ENCODE results near the gene EXOC6B. TPM values are rescaled to one million over a fixed set of nuclear protein-coding genes. Genes with fewer than 3 reads are reported as not detected.
A peak's percentile ranks its signal among the peaks of the same experiment; 100 is the strongest.

EXOC6B gene
- total RNA-seq, 1 donor from 2014 or later: 32.4 TPM

DNA sequence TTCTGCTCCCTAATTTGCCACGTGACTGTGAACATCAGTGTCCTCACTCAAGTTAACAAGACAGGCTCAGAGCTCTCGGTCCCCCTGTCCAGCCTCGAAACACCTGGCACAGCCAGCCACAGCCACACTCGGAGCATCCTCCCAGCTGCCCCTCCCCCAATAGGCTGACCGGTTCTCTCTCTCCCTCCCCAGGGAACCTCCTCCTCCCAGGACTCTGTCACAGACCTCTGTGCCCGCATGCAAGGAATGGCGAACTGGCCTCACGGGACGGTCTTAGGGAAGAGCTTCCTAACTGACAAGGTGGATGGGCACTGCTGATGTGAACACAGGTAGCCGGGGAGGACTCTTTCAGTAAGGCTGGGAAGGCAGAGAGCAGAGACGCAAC lies 697.0 kb downstream of the EXOC6B start:
- DNase-seq (ENCODE audit: low spot score in 2 of 2): peak in 1 of 2 donors; percentile 59
- Histone ChIP-seq H3K9me3 (no peaks in the 10 kb centered on the region), H3K36me3 (peaks cover 16 to 19% of the 10 kb centered on the region in 2 donors), H3K4me3 (no peak overlapping the region), H3K4me1 (no peaks in the 10 kb centered on the region), H3K27ac (no peak overlapping the region), H3K27me3 (no peaks in the 10 kb centered on the region)
- intact Hi-C loops (cut with DNase I): no loop called here
- TF ChIP-seq, protein P1, sequence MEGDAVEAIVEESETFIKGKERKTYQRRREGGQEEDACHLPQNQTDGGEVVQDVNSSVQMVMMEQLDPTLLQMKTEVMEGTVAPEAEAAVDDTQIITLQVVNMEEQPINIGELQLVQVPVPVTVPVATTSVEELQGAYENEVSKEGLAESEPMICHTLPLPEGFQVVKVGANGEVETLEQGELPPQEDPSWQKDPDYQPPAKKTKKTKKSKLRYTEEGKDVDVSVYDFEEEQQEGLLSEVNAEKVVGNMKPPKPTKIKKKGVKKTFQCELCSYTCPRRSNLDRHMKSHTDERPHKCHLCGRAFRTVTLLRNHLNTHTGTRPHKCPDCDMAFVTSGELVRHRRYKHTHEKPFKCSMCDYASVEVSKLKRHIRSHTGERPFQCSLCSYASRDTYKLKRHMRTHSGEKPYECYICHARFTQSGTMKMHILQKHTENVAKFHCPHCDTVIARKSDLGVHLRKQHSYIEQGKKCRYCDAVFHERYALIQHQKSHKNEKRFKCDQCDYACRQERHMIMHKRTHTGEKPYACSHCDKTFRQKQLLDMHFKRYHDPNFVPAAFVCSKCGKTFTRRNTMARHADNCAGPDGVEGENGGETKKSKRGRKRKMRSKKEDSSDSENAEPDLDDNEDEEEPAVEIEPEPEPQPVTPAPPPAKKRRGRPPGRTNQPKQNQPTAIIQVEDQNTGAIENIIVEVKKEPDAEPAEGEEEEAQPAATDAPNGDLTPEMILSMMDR (IDR thresholded peaks at IDR 0.05): no peak

DNA sequence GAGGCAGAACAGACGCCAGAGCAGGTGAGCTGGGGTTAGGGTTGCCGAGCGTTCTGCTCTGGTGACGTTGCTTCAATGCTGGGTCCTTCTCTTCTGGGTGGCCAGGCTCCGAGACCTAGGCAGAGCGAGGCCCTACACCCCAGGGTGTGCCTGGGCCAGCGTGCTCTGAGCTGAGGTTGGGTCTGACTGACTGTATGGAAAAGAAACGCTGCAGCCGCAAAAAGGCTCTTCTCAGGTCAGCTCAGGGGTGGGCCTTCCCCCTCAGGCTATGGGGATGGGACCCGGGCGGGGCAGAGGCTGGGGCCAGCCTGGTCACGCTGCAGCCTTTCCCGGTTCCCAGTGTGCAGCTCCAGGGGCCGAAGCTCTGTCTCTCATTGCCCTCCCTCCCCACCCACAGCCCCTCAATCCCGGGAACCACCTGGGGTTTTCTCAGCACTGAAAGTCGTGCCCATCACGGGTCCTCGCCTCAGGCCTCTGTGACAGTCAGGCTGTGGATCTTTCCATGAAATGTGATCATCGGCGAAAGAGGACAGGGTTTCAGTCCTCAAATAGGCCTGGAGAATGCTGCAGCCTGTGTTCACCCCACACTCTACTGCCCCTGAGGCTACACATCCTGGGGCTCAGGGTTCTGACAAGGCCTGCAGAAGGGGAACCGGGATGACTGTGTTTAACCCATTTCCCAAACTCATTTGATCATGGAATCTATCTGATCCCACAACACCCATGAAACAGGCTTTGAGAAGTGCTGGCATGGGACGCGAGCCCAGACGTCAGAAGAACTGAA lies 697.6 kb downstream of the EXOC6B start:
- TF ChIP-seq, protein P1 (IDR thresholded peaks at IDR 0.05): no peak
- intact Hi-C loops (cut with DNase I): no loop called here
- Histone ChIP-seq H3K4me1 (no peaks in the 10 kb centered on the region), H3K4me3 (no peak overlapping the region), H3K9me3 (no peaks in the 10 kb centered on the region), H3K36me3 (peaks cover 15 to 19% of the 10 kb centered on the region in 2 donors), H3K27me3 (no peaks in the 10 kb centered on the region), H3K27ac (no peak overlapping the region)
- DNase-seq (ENCODE audit: low spot score in 2 of 2): peak in 1 of 2 donors; percentile 58

DNA sequence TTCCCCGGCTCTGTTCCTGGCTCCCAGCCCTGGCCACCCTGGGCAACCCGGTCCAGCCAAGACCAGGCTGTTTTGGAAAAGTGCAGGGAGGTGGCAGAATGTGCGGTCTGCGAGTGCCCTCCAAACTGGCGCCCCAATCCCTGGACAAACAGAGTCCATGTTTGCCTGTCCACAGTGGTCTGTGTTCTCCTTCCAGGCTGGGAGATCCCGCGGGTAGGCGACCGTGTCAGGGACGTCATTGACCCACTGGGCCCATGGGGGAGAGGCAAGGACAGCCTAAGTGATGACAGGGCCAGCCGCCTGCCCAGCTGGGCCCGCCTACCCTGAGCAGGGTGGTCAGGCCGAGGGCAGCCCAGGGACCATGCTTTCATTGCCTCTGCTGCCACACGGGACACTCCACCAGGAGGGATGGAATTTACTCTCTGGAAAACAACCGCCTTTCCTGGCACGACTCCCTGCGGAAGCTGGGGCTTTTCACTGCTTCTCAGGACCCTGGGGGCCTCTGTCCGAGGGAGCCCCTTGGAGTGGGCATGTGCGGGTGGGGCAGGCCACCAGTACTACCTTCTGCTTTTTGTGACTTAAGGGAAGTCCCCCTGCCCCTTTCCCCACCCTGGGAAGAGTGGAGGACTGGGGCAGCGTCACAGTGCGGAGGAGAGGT lies 698.3 kb downstream of the EXOC6B start:
- Histone ChIP-seq H3K4me1 (no peaks in the 10 kb centered on the region), H3K36me3 (peaks cover 9 to 14% of the 10 kb centered on the region in 2 donors), H3K27me3 (no peaks in the 10 kb centered on the region), H3K9me3 (no peaks in the 10 kb centered on the region), H3K27ac (no peak overlapping the region), H3K4me3 (no peak overlapping the region)
- DNase-seq (ENCODE audit: low spot score in 2 of 2): peak in 1 of 2 donors; percentile 57
- intact Hi-C loops (cut with DNase I): no loop called here
- TF ChIP-seq, protein P1 (IDR thresholded peaks at IDR 0.05): no peak

DNA sequence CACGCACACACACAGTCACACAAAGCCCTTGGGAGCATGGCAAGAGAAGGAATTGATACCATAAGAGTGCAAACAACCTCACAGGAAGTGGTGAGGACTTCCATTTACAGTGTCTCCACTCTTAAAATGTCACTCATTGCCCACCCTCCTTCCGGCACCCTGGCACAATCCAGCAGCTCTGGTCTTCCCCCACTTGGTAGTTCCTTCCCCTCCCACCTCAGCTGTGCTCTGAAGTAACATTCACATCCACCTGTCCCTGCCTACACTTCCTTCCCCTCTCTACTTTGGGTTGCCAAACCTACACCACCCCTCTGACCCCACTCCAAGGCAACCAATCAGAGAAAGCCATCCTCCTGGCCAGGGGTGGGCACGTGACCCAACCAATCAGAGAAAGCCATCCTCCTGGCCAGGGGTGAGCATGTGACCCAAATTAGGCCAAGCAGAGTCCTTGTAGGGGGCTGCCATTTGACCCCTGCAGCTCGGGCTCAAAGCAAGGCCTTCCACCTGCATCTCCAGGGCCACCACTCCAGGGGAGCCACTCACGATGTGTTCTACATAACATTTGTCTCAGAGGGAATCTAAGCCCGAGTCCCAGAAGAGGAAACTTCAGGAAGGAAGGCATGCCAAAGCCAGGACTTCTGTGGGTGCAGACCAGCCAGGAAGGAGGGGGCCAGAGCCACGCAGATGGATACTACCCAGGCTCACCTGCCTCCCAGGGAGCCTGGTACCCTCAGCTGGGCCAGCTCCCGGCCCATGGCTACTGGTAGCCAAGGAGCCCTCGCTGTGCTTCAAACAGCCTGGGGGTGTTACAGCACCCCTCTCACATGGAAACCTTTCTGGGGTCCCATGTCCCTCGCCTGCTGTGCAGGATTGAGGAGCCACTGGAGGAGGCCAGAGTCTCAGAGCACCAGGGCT lies 699.4 kb downstream of the EXOC6B start:
- Histone ChIP-seq H3K9me3 (no peaks in the 10 kb centered on the region), H3K4me3 (no peak overlapping the region), H3K4me1 (no peaks in the 10 kb centered on the region), H3K36me3 (peaks cover 0 to 3% of the 10 kb centered on the region in 2 donors), H3K27ac (no peak overlapping the region), H3K27me3 (no peaks in the 10 kb centered on the region)
- intact Hi-C loops (cut with DNase I): no loop called here
- DNase-seq (ENCODE audit: low spot score in 2 of 2): peak in 1 of 2 donors; percentile 30
- TF ChIP-seq, protein P1 (IDR thresholded peaks at IDR 0.05): no peak

Other genes with a start within 250 kb of the EXOC6B start
- gene SPR, start 61.4 kb upstream of the EXOC6B start, total RNA-seq: 68.3 TPM
- not detected for gene EMX1, start 91.5 kb upstream of the EXOC6B start, total RNA-seq
- 9.3 TPM for gene SFXN5, start 245.7 kb upstream of the EXOC6B start, total RNA-seq